Stimulated activated CD4-positive, alpha-beta T cell treated with anti-CD3 and anti-CD28 coated beads, Interleukin-15, amount 100 ng/mL, for 1 hour (primary cell): Measurements from ENCODE around the gene PNPT1.
"Not testable (repeated sequence)": the region's sequence is repeated elsewhere in the genome, so short reads cannot be mapped to it uniquely, and the experiment has no call there.

ENCODE experiments used
- DNase-seq, 2 donors: peaks; one replicate each; pipeline ENCODE4 v3.0.0-alpha.2; 2020; ENCODE audit warnings: low read depth in 1 of 2, low spot score in 1 of 2

The PNPT1 gene

GRCh38 chr2:55693181-55694125, at the start of gene PNPT1:
PNPT1 (minus strand) TSS chr2:55693844; CDS start chr2:55693823, 21 bp downstream.
- DNase-seq: peak; percentile 75 to 85

- no peak for DNase-seq
These were observed 49.4 kb upstream of the PNPT1 start for GRCh38 chr2:55742996-55743395.

GRCh38 chr2:55736019-55736536, 42.4 kb upstream of the PNPT1 start:
- not testable (repeated sequence) for DNase-seq

- no peak for DNase-seq
These were observed 41.1 kb upstream of the PNPT1 start for GRCh38 chr2:55734726-55735125.

- DNase-seq: no peak
These were observed 39.7 kb upstream of the PNPT1 start for GRCh38 chr2:55733335-55733734.

- no peak for DNase-seq
These were observed 39.2 kb upstream of the PNPT1 start for GRCh38 chr2:55732854-55733253.

GRCh38 chr2:55729136-55729685, 35.6 kb upstream of the PNPT1 start:
- no peak for DNase-seq

- DNase-seq: no peak
These were observed 28.1 kb upstream of the PNPT1 start for GRCh38 chr2:55721596-55722215.

- DNase-seq: no peak
These were observed 26.8 kb upstream of the PNPT1 start for GRCh38 chr2:55720417-55720816.

GRCh38 chr2:55719852-55720251, 26.2 kb upstream of the PNPT1 start:
- DNase-seq: no peak

- DNase-seq: no peak
These were observed 24.7 kb upstream of the PNPT1 start for GRCh38 chr2:55718165-55719008.

GRCh38 chr2:55715626-55716025, 22.0 kb upstream of the PNPT1 start:
- no peak for DNase-seq

GRCh38 chr2:55715178-55715577, 21.5 kb upstream of the PNPT1 start:
- DNase-seq: not testable (repeated sequence)

GRCh38 chr2:55712477-55713060, 18.9 kb upstream of the PNPT1 start:
- no peak for DNase-seq

- DNase-seq: no peak
These were observed 16.4 kb upstream of the PNPT1 start for GRCh38 chr2:55710025-55710424.

- no peak for DNase-seq
These were observed 14.1 kb upstream of the PNPT1 start for GRCh38 chr2:55707751-55708150.

GRCh38 chr2:55706258-55706657, 12.6 kb upstream of the PNPT1 start:
- not testable (repeated sequence) for DNase-seq

GRCh38 chr2:55705027-55705653, 11.5 kb upstream of the PNPT1 start:
- DNase-seq: no peak

GRCh38 chr2:55703350-55703749, 9.7 kb upstream of the PNPT1 start:
- no peak for DNase-seq

- DNase-seq: not testable (repeated sequence)
These were observed 904 bp downstream of the PNPT1 start for GRCh38 chr2:55692740-55693139.
